Natural killer cell treated with Interleukin-12 subunit alpha and Interleukin-12 subunit beta and Interleukin-15 and Interleukin-18, amount 100 ng/mL, for 72 hours (primary cell): Measurements from ENCODE around the gene CLSTN2. TPM values are rescaled to one million over a fixed set of nuclear protein-coding genes. Genes with fewer than 3 reads are reported as not detected.
"Not testable (repeated sequence)": the region's sequence is repeated elsewhere in the genome, so short reads cannot be mapped to it uniquely, and the experiment has no call there.

ENCODE experiments used
- ATAC-seq, 2 donors: fragments of 150-1000 bp; cut with Tn5 transposase in 1 of 2; sonication (Bioruptor Pico), chemical (Tn5 transposase) in 1 of 2; 2 replicates each; pipeline ENCODE4 v1.10.0; 2021
- DNase-seq: peaks from one replicate; pipeline ENCODE4 v3.0.0; 2022; ENCODE audit warnings: low spot score
- H3K27ac Mint-ChIP-seq, 2 donors: 1 replicate in 1 of 2; 2 replicates in 1 of 2; pipeline ENCODE4 v1.8.0; 2022; ENCODE audit warnings: mixed read lengths in 2 of 2, mild to moderate bottlenecking in 1 of 2, moderate library complexity in 1 of 2
- H3K27me3 Mint-ChIP-seq, 2 donors: 1 replicate in 1 of 2; 2 replicates in 1 of 2; pipeline ENCODE4 v1.8.0; 2022; ENCODE audit warnings: mixed read lengths in 2 of 2
- H3K36me3 Mint-ChIP-seq: one replicate; pipeline ENCODE4 v1.8.0; 2022; ENCODE audit warnings: mixed read lengths
- H3K4me1 Mint-ChIP-seq, 2 donors: 1 replicate in 1 of 2; 2 replicates in 1 of 2; pipeline ENCODE4 v1.8.0; 2022; ENCODE audit warnings: low read depth in 2 of 2, mixed read lengths in 2 of 2, mild to moderate bottlenecking in 1 of 2
- H3K4me3 Mint-ChIP-seq: one replicate; pipeline ENCODE4 v1.8.0; 2022; ENCODE audit warnings: mixed read lengths
- H3K9me3 Mint-ChIP-seq: 2 replicates; pipeline ENCODE4 v1.8.0; 2022; ENCODE audit warnings: mixed read lengths
- total RNA-seq, 2 donors: library from RNA; stranded (reverse); gene quantifications; one replicate each; pipeline ENCODE4 v1.2.3, GENCODE V29; 2022

The CLSTN2 gene
- total RNA-seq, 2 donors from 2014 or later: not detected

- H3K36me3 Mint-ChIP-seq: peaks cover 7% of the 10 kb centered on the region
- ATAC-seq (no peak), DNase-seq (no peak)
- no peaks in the 10 kb centered on the region for H3K4me1 Mint-ChIP-seq
- peaks cover 0 to 15% of the 10 kb centered on the region in 2 donors for H3K27me3 Mint-ChIP-seq
- H3K4me3 Mint-ChIP-seq: no peak overlapping the region
- H3K9me3 Mint-ChIP-seq: no peaks in the 10 kb centered on the region
- H3K27ac Mint-ChIP-seq: no peak overlapping the region
These were observed 473.3 kb downstream of the CLSTN2 start for GRCh38 chr3:140408252-140408651.

GRCh38 chr3:140416666-140417065 lies 481.7 kb downstream of the CLSTN2 start:
- Mint-ChIP-seq H3K27ac (no peak overlapping the region), H3K4me1 (no peaks in the 10 kb centered on the region), H3K9me3 (peaks cover 5% of the 10 kb centered on the region), H3K4me3 (no peak overlapping the region), H3K27me3 (peaks cover 9 to 21% of the 10 kb centered on the region in 2 donors), H3K36me3 (no peaks in the 10 kb centered on the region)
- no peak for DNase-seq
- no peak for ATAC-seq

- DNase-seq (no peak), ATAC-seq (no peak)
- Mint-ChIP-seq H3K4me1 (peaks cover 5 to 7% of the 10 kb centered on the region in 2 donors), H3K9me3 (peaks cover 2% of the 10 kb centered on the region), H3K4me3 (no peak overlapping the region), H3K27me3 (peaks cover 18 to 21% of the 10 kb centered on the region in 2 donors), H3K36me3 (no peaks in the 10 kb centered on the region), H3K27ac (no peak overlapping the region)
These were observed 485.8 kb downstream of the CLSTN2 start for GRCh38 chr3:140420621-140421357.

- Mint-ChIP-seq H3K27me3 (peaks cover 16 to 24% of the 10 kb centered on the region in 2 donors), H3K27ac (no peak overlapping the region), H3K36me3 (no peaks in the 10 kb centered on the region), H3K4me3 (no peak overlapping the region), H3K9me3 (no peaks in the 10 kb centered on the region), H3K4me1 (peaks cover 5 to 7% of the 10 kb centered on the region in 2 donors)
- no peak for ATAC-seq
- DNase-seq: no peak
These were observed 486.9 kb downstream of the CLSTN2 start for GRCh38 chr3:140421884-140422283.

GRCh38 chr3:140423146-140423545 lies 488.2 kb downstream of the CLSTN2 start:
- ATAC-seq (no peak), DNase-seq (no peak)
- Mint-ChIP-seq H3K27me3 (peaks cover 16 to 27% of the 10 kb centered on the region in 2 donors), H3K9me3 (no peaks in the 10 kb centered on the region), H3K36me3 (no peaks in the 10 kb centered on the region), H3K4me1 (peaks cover 5 to 7% of the 10 kb centered on the region in 2 donors), H3K4me3 (no peak overlapping the region), H3K27ac (no peak overlapping the region)

GRCh38 chr3:140423574-140423973 lies 488.6 kb downstream of the CLSTN2 start:
- H3K4me1 Mint-ChIP-seq, H3K9me3 Mint-ChIP-seq, ATAC-seq, H3K4me3 Mint-ChIP-seq, H3K36me3 Mint-ChIP-seq, H3K27ac Mint-ChIP-seq, DNase-seq: not testable (repeated sequence)
- H3K27me3 Mint-ChIP-seq: peaks cover 16 to 31% of the 10 kb centered on the region in 2 donors

- ATAC-seq (no peak), DNase-seq (no peak)
- Mint-ChIP-seq H3K9me3 (no peaks in the 10 kb centered on the region), H3K36me3 (no peaks in the 10 kb centered on the region), H3K4me3 (no peak overlapping the region), H3K27me3 (peaks cover 21 to 33% of the 10 kb centered on the region in 2 donors), H3K4me1 (peaks cover 5 to 7% of the 10 kb centered on the region in 2 donors), H3K27ac (no peak overlapping the region)
These were observed 489.2 kb downstream of the CLSTN2 start for GRCh38 chr3:140424211-140424610.

- Mint-ChIP-seq H3K4me3 (no peak overlapping the region), H3K4me1 (peaks cover 5 to 7% of the 10 kb centered on the region in 2 donors), H3K27ac (no peak overlapping the region)
These were observed 489.7 kb downstream of the CLSTN2 start for GRCh38 chr3:140424726-140425125.

GRCh38 chr3:140427786-140428185 lies 492.8 kb downstream of the CLSTN2 start:
- Mint-ChIP-seq H3K4me3 (no peak overlapping the region), H3K4me1 (peaks cover 5 to 7% of the 10 kb centered on the region in 2 donors), H3K27ac (no peak overlapping the region), H3K36me3 (no peaks in the 10 kb centered on the region), H3K27me3 (peaks cover 8 to 32% of the 10 kb centered on the region in 2 donors), H3K9me3 (no peaks in the 10 kb centered on the region)
- no peak for DNase-seq
- no peak for ATAC-seq

More at GRCh38 chr3:140424726-140425125, 489.7 kb downstream of the CLSTN2 start:
- H3K9me3 Mint-ChIP-seq: no peaks in the 10 kb centered on the region
- no peak for ATAC-seq
- peaks cover 24 to 34% of the 10 kb centered on the region in 2 donors for H3K27me3 Mint-ChIP-seq
- H3K36me3 Mint-ChIP-seq: no peaks in the 10 kb centered on the region
- no peak for DNase-seq

- ATAC-seq (no peak), DNase-seq (no peak)
- Mint-ChIP-seq H3K36me3 (no peaks in the 10 kb centered on the region), H3K9me3 (no peaks in the 10 kb centered on the region), H3K27me3 (peaks cover 8 to 31% of the 10 kb centered on the region in 2 donors), H3K4me3 (no peak overlapping the region), H3K4me1 (peaks cover 5 to 7% of the 10 kb centered on the region in 2 donors), H3K27ac (no peak overlapping the region)
These were observed 493.4 kb downstream of the CLSTN2 start for GRCh38 chr3:140428380-140428779.

GRCh38 chr3:140429791-140430190 lies 494.8 kb downstream of the CLSTN2 start:
- no peaks in the 10 kb centered on the region for H3K36me3 Mint-ChIP-seq
- peaks cover 0 to 4% of the 10 kb centered on the region in 2 donors for H3K4me1 Mint-ChIP-seq
- H3K9me3 Mint-ChIP-seq: no peaks in the 10 kb centered on the region
- H3K27me3 Mint-ChIP-seq: peaks cover 8 to 23% of the 10 kb centered on the region in 2 donors
- H3K4me3 Mint-ChIP-seq: no peak overlapping the region
- DNase-seq (no peak), ATAC-seq (no peak)
- no peak overlapping the region for H3K27ac Mint-ChIP-seq

- DNase-seq (no peak), ATAC-seq (no peak)
- no peak overlapping the region for H3K4me3 Mint-ChIP-seq
- H3K4me1 Mint-ChIP-seq: peaks cover 0 to 1% of the 10 kb centered on the region in 2 donors
- H3K9me3 Mint-ChIP-seq: no peaks in the 10 kb centered on the region
- no peak overlapping the region for H3K27ac Mint-ChIP-seq
- no peaks in the 10 kb centered on the region for H3K36me3 Mint-ChIP-seq
- H3K27me3 Mint-ChIP-seq: peaks cover 13 to 24% of the 10 kb centered on the region in 2 donors
These were observed 495.5 kb downstream of the CLSTN2 start for GRCh38 chr3:140430494-140430893.

GRCh38 chr3:140432229-140432669 lies 497.3 kb downstream of the CLSTN2 start:
- H3K27ac Mint-ChIP-seq: no peak overlapping the region
- no peaks in the 10 kb centered on the region for H3K4me1 Mint-ChIP-seq
- DNase-seq (no peak), ATAC-seq (no peak)
- H3K9me3 Mint-ChIP-seq: no peaks in the 10 kb centered on the region
- H3K4me3 Mint-ChIP-seq: no peak overlapping the region
- peaks cover 21 to 23% of the 10 kb centered on the region in 2 donors for H3K27me3 Mint-ChIP-seq
- H3K36me3 Mint-ChIP-seq: no peaks in the 10 kb centered on the region

- ATAC-seq (no peak), DNase-seq (no peak)
- Mint-ChIP-seq H3K9me3 (no peaks in the 10 kb centered on the region), H3K4me3 (no peak overlapping the region), H3K4me1 (no peaks in the 10 kb centered on the region), H3K27ac (no peak overlapping the region), H3K36me3 (no peaks in the 10 kb centered on the region), H3K27me3 (peaks cover 18 to 21% of the 10 kb centered on the region in 2 donors)
These were observed 498.4 kb downstream of the CLSTN2 start for GRCh38 chr3:140433431-140433830.
